Neural cell (in vitro differentiated cells): ENCODE data around the gene S100A2. TPM values are rescaled to one million over a fixed set of nuclear protein-coding genes. Genes with fewer than 3 reads are reported as not detected.

Source experiments
- H2AFZ ChIP-seq: fragments of 200-600, 300-800 bp; sonication (generic), shearing (Covaris generic); 2 replicates; pipeline ENCODE4 v1.6.0; 2014; ENCODE audit warnings: low read depth, mild to moderate bottlenecking, antibody characterized with exemption, low read length, moderate library complexity
- H3F3A ChIP-seq: fragments of 200-600 bp; shearing (Covaris generic); 2 replicates; pipeline ENCODE4 v1.6.1; 2016; ENCODE audit warnings: mild to moderate bottlenecking, moderate library complexity, mixed read lengths, antibody characterized with exemption, low read length; ENCODE audit not compliant: insufficient read depth, poor library complexity, severe bottlenecking
- H3K27ac ChIP-seq: fragments of 200-600, 300-800 bp; sonication (generic), shearing (Covaris generic); 2 replicates; pipeline ENCODE4 v1.5.1; 2014; ENCODE audit warnings: mild to moderate bottlenecking, low read length, moderate library complexity
- H3K27me3 ChIP-seq: fragments of 300-800, 200-600 bp; sonication (generic), shearing (Covaris generic); 2 replicates; pipeline ENCODE4 v1.6.0; 2014; ENCODE audit warnings: mild to moderate bottlenecking, low read depth, low read length, moderate library complexity; ENCODE audit not compliant: insufficient read depth
- H3K36me3 ChIP-seq: fragments of 300-800, 200-600 bp; sonication (generic), shearing (Covaris generic); 2 replicates; pipeline ENCODE4 v1.5.1; 2014; ENCODE audit warnings: mild to moderate bottlenecking, antibody characterized with exemption, low read length, moderate library complexity; ENCODE audit not compliant: insufficient read depth
- H3K4me2 ChIP-seq: fragments of 300-800, 200-600 bp; sonication (generic), shearing (Covaris generic); 2 replicates; pipeline ENCODE4 v1.6.0; 2014; ENCODE audit warnings: mild to moderate bottlenecking, low read length
- H3K4me3 ChIP-seq: fragments of 300-800, 200-600 bp; sonication (generic), shearing (Covaris generic); 2 replicates; pipeline ENCODE4 v1.5.1; 2014; ENCODE audit warnings: mild to moderate bottlenecking, low read length, moderate library complexity
- H3K79me2 ChIP-seq: fragments of 200-600 bp; shearing (Covaris generic); replicated peaks from 2 replicates; pipeline ENCODE4 v1.6.0; 2014; ENCODE audit warnings: mild to moderate bottlenecking, low read length, moderate library complexity; ENCODE audit not compliant: insufficient read depth
- H3K9ac ChIP-seq: fragments of 300-800, 200-600 bp; sonication (generic), shearing (Covaris generic); 2 replicates; pipeline ENCODE4 v1.6.1; 2016; ENCODE audit warnings: mild to moderate bottlenecking, low read length, mixed read lengths
- H3K9me2 ChIP-seq: fragments of 200-600 bp; shearing (Covaris generic); 2 replicates; pipeline ENCODE4 v1.6.1; 2016; ENCODE audit warnings: mild to moderate bottlenecking, low read length, mixed read lengths; ENCODE audit not compliant: insufficient read depth
- H3K9me3 ChIP-seq: fragments of 200-600, 300-800 bp; sonication (generic), shearing (Covaris generic); 2 replicates; pipeline ENCODE4 v1.6.1; 2016; ENCODE audit warnings: mild to moderate bottlenecking, mixed run types, low read length, moderate library complexity, mixed read lengths
- H4K20me1 ChIP-seq: fragments of 200-600 bp; shearing (Covaris generic); 2 replicates; pipeline ENCODE4 v1.6.1; 2016; ENCODE audit warnings: mild to moderate bottlenecking, mixed run types; ENCODE audit not compliant: insufficient read depth
- EP300 ChIP-seq: fragments of 450-650 bp; conservative IDR thresholded peaks from 2 replicates; pipeline ENCODE4 v1.6.1; 2014; ENCODE audit warnings: antibody characterized with exemption, mild to moderate bottlenecking, moderate library complexity; ENCODE audit not compliant: poor library complexity, severe bottlenecking
- EZH2 ChIP-seq: fragments of 200-600, 300-800 bp; shearing (Covaris generic), sonication (generic); IDR thresholded peaks from 2 replicates; pipeline ENCODE4 v1.6.1; 2014; ENCODE audit warnings: antibody characterized with exemption, low read length, borderline replicate concordance, mild to moderate bottlenecking; ENCODE audit not compliant: insufficient read depth, poor library complexity, severe bottlenecking
- MXI1 ChIP-seq: fragments of 450-650 bp; conservative IDR thresholded peaks from 2 replicates; pipeline ENCODE4 v1.6.1; 2014; ENCODE audit warnings: antibody characterized with exemption, mild to moderate bottlenecking; ENCODE audit not compliant: poor library complexity, severe bottlenecking
- POLR2AphosphoS5 ChIP-seq: IDR thresholded peaks from 2 replicates; pipeline ENCODE4 v1.6.1; 2012
- RAD21 ChIP-seq: fragments of 450-650 bp; conservative IDR thresholded peaks from 2 replicates; pipeline ENCODE4 v1.6.1; 2014; ENCODE audit warnings: antibody characterized with exemption, mild to moderate bottlenecking, moderate library complexity
- REST ChIP-seq: IDR thresholded peaks from 2 replicates; pipeline ENCODE4 v1.6.1; 2012; ENCODE audit warnings: borderline replicate concordance
- SMC3 ChIP-seq: fragments of 450-650 bp; conservative IDR thresholded peaks from 2 replicates; pipeline ENCODE4 v1.6.1; 2014; ENCODE audit warnings: antibody characterized with exemption, mild to moderate bottlenecking, moderate library complexity; ENCODE audit not compliant: poor library complexity
- TAF1 ChIP-seq: IDR thresholded peaks from 2 replicates; pipeline ENCODE4 v1.6.1; 2012; ENCODE audit warnings: low read depth
- polyA plus RNA-seq: library from polyadenylated mRNA; depleted of rRNA; stranded (reverse); fragments of >200 nt; gene quantifications from 2 replicates; pipeline ENCODE4 v1.2.3, GENCODE V29; 2014
- TF ChIP-seq, protein P1 (sequence below): fragments of 450-650 bp; IDR thresholded peaks from 2 replicates; pipeline ENCODE4 v1.5.1; 2014; ENCODE audit warnings: antibody characterized with exemption, mild to moderate bottlenecking, moderate library complexity; ENCODE audit not compliant: poor library complexity, severe bottlenecking

Gene S100A2
- polyA plus RNA-seq, 1 donor from 2014 or later, result not detected

DNA sequence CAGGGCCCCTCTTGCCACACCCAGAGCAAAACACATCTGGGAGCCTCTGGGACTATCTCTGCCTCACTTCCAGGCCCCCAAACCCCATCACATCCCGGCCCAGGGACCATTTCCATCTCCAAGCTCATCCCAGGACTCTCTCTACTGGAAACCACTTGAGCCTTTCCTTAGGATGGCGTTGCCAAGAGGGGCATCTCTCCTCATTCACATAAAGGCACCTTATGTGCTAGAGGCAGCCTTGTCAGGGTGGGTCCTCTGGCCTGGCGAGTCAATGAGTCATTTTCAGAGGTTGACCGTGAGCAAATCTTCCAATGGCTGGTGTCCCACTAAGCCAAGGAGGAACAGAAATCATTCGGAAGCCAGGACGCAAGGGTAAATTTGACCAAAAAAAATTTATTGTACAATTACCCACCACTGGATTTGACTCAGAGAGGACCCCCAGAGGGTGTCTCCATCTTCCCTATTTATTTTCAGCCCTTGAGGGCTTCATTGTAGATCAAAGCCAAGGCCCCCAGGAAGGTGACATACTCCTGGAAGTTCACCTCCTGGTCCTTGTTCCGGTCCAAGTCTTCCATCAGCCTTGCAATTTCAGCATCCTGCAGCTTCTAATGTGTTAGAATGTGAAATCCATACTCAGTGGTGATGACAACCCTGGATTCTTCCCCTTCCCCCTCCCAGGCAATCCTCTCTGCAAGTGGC is 31.3 kb downstream of the S100A2 start:
- H3K4me2 ChIP-seq, result no peak overlapping the region
- H4K20me1 ChIP-seq, result no peaks in the 10 kb centered on the region
- H3K9ac ChIP-seq, result no peak overlapping the region
- peaks cover 5% of the 10 kb centered on the region for H3K27me3 ChIP-seq
- TF ChIP-seq EZH2 (no peak), POLR2AphosphoS5 (no peak), MXI1 (no peak), REST (no peak), EP300 (no peak), TAF1 (no peak), RAD21 (no peak), SMC3 (no peak)
- TF ChIP-seq, protein P1, sequence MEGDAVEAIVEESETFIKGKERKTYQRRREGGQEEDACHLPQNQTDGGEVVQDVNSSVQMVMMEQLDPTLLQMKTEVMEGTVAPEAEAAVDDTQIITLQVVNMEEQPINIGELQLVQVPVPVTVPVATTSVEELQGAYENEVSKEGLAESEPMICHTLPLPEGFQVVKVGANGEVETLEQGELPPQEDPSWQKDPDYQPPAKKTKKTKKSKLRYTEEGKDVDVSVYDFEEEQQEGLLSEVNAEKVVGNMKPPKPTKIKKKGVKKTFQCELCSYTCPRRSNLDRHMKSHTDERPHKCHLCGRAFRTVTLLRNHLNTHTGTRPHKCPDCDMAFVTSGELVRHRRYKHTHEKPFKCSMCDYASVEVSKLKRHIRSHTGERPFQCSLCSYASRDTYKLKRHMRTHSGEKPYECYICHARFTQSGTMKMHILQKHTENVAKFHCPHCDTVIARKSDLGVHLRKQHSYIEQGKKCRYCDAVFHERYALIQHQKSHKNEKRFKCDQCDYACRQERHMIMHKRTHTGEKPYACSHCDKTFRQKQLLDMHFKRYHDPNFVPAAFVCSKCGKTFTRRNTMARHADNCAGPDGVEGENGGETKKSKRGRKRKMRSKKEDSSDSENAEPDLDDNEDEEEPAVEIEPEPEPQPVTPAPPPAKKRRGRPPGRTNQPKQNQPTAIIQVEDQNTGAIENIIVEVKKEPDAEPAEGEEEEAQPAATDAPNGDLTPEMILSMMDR, result no peak
- no peaks in the 10 kb centered on the region for H3K9me2 ChIP-seq
- no peak overlapping the region for H3K4me3 ChIP-seq
- H3K79me2 ChIP-seq, result no peaks in the 10 kb centered on the region
- no peaks in the 10 kb centered on the region for H3K9me3 ChIP-seq
- H3F3A ChIP-seq, result no peaks in the 10 kb centered on the region
- no peak overlapping the region for H2AFZ ChIP-seq
- no peak overlapping the region for H3K27ac ChIP-seq
- H3K36me3 ChIP-seq, result no peaks in the 10 kb centered on the region

GRCh38 chr1:153533689-153534201 is 31.9 kb downstream of the S100A2 start:
- H3K36me3 ChIP-seq, result no peaks in the 10 kb centered on the region
- no peak for TF ChIP-seq POLR2AphosphoS5
- TF ChIP-seq EZH2, result no peak
- TF ChIP-seq REST, result no peak
- TF ChIP-seq, protein P1, result no peak
- TF ChIP-seq MXI1, result no peak
- TF ChIP-seq SMC3, result no peak
- no peak for TF ChIP-seq TAF1
- no peak for TF ChIP-seq EP300
- no peak for TF ChIP-seq RAD21
- H3F3A ChIP-seq, result no peaks in the 10 kb centered on the region
- H3K27me3 ChIP-seq, result peaks cover 5% of the 10 kb centered on the region
- H4K20me1 ChIP-seq, result no peaks in the 10 kb centered on the region
- no peak overlapping the region for H3K9ac ChIP-seq
- H3K4me3 ChIP-seq, result no peak overlapping the region
- H3K4me2 ChIP-seq, result no peak overlapping the region
- no peak overlapping the region for H3K27ac ChIP-seq
- H2AFZ ChIP-seq, result no peak overlapping the region
- no peaks in the 10 kb centered on the region for H3K79me2 ChIP-seq
- no peaks in the 10 kb centered on the region for H3K9me2 ChIP-seq
- H3K9me3 ChIP-seq, result no peaks in the 10 kb centered on the region
